ENCODE data around the gene NXPH3.

NXPH3 gene

GRCh38 chr17:49630113-49630900 is 54.6 kb downstream of the NXPH3 start:
- Histone ChIP-seq H2AFZ (ENCODE audit: low read depth, low read length) (no peak overlapping the region), H3K27ac (ENCODE audit: low read length) (no peak overlapping the region), H3K27me3 (ENCODE audit: insufficient read depth, low read length, poor library complexity) (no peaks in the 10 kb centered on the region), H3K4me3 (ENCODE audit: low read depth in 1 of 2, low read length in 2 of 2) (no peak overlapping the region), H3K4me2 (ENCODE audit: insufficient read depth, low read length) (no peak overlapping the region), H3K79me2 (ENCODE audit: insufficient read depth, low read length) (peaks cover 89% of the 10 kb centered on the region), H3K36me3 (ENCODE audit: insufficient read depth, low read length) (peaks cover 8% of the 10 kb centered on the region; the same call in 1 of the 2 replicates), H4K20me1 (ENCODE audit: insufficient read depth, low read length) (peaks cover 18% of the 10 kb centered on the region; the same call in 1 of the 2 replicates), H3K9ac (ENCODE audit: low read depth, low read length) (no peak overlapping the region), H3K4me1 (ENCODE audit: insufficient read depth, low read length) (no peaks in the 10 kb centered on the region), H3K9me3 (ENCODE audit: insufficient read depth, low read length, severe bottlenecking) (no peaks in the 10 kb centered on the region)
- DNase-seq = no peak
- TF ChIP-seq EZH2 (IDR thresholded peaks at IDR 0.05; ENCODE audit: borderline replicate concordance, low read depth, low read length, severe bottlenecking) = no peak
- TF ChIP-seq, protein P1, sequence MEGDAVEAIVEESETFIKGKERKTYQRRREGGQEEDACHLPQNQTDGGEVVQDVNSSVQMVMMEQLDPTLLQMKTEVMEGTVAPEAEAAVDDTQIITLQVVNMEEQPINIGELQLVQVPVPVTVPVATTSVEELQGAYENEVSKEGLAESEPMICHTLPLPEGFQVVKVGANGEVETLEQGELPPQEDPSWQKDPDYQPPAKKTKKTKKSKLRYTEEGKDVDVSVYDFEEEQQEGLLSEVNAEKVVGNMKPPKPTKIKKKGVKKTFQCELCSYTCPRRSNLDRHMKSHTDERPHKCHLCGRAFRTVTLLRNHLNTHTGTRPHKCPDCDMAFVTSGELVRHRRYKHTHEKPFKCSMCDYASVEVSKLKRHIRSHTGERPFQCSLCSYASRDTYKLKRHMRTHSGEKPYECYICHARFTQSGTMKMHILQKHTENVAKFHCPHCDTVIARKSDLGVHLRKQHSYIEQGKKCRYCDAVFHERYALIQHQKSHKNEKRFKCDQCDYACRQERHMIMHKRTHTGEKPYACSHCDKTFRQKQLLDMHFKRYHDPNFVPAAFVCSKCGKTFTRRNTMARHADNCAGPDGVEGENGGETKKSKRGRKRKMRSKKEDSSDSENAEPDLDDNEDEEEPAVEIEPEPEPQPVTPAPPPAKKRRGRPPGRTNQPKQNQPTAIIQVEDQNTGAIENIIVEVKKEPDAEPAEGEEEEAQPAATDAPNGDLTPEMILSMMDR (IDR thresholded peaks at IDR 0.05; ENCODE audit: borderline replicate concordance, extremely low read depth, low read length, poor library complexity, severe bottlenecking) = no peak
- ATAC-seq (ENCODE audit: insufficient read depth, low read depth) = no peak

GRCh38 chr17:49631496-49631895 is 55.8 kb downstream of the NXPH3 start:
- no peaks in the 10 kb centered on the region for H3K4me1 ChIP-seq (ENCODE audit: insufficient read depth, low read length)

More at GRCh38 chr17:49631496-49631895, 55.8 kb downstream of the NXPH3 start:
- Histone ChIP-seq H3K27me3 (ENCODE audit: insufficient read depth, low read length, poor library complexity) (no peaks in the 10 kb centered on the region), H3K79me2 (ENCODE audit: insufficient read depth, low read length) (peaks cover 86% of the 10 kb centered on the region), H2AFZ (ENCODE audit: low read depth, low read length) (no peak overlapping the region), H3K4me3 (ENCODE audit: low read depth in 1 of 2, low read length in 2 of 2) (no peak overlapping the region), H3K4me2 (ENCODE audit: insufficient read depth, low read length) (no peak overlapping the region), H4K20me1 (ENCODE audit: insufficient read depth, low read length) (peaks cover 18% of the 10 kb centered on the region; the same call in 1 of the 2 replicates), H3K27ac (ENCODE audit: low read length) (no peak overlapping the region), H3K36me3 (ENCODE audit: insufficient read depth, low read length) (peaks cover 8% of the 10 kb centered on the region; the same call in 1 of the 2 replicates), H3K9ac (ENCODE audit: low read depth, low read length) (no peak overlapping the region), H3K9me3 (ENCODE audit: insufficient read depth, low read length, severe bottlenecking) (no peaks in the 10 kb centered on the region)
- no peak for ATAC-seq (ENCODE audit: insufficient read depth, low read depth)
- DNase-seq = no peak
- TF ChIP-seq, protein P1 (IDR thresholded peaks at IDR 0.05; ENCODE audit: borderline replicate concordance, extremely low read depth, low read length, poor library complexity, severe bottlenecking) = no peak
- no peak for TF ChIP-seq EZH2 (IDR thresholded peaks at IDR 0.05; ENCODE audit: borderline replicate concordance, low read depth, low read length, severe bottlenecking)

Measured in DND-41 (cell line).